IPS DF 4.7 (cell line): Measurements from ENCODE around the gene MARK3.

ENCODE experiments used
- DNase-seq: peaks from one replicate; pipeline ENCODE4 v3.0.0-alpha.2; 2013; ENCODE audit warnings: low spot score; ENCODE audit errors: extremely low read depth

The MARK3 gene

DNA sequence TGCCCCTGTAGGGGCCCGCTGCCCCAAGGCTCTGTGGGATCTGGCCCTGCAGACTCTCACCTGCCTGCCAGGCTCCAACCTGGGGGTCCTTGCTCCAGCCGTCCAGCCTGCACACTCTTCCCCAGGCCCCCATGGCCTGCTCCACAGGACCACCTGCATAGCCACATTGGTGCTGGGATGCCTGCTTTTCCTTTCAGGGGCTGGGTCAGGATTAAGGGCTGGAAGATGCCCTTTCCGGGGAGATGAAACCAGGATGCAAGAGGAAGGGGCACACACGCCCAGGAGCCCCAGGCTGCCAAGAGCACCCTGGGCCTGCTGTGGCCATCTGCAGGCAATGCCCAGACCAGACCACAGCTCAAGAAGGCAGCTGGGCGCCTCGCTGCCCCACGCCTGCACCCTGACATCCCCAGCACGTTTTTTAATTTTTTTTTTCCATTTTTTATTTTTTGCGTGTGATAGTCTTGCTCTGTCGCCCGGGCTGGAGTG, 162.3 kb downstream of the MARK3 start:
- DNase-seq: no peak

DNA sequence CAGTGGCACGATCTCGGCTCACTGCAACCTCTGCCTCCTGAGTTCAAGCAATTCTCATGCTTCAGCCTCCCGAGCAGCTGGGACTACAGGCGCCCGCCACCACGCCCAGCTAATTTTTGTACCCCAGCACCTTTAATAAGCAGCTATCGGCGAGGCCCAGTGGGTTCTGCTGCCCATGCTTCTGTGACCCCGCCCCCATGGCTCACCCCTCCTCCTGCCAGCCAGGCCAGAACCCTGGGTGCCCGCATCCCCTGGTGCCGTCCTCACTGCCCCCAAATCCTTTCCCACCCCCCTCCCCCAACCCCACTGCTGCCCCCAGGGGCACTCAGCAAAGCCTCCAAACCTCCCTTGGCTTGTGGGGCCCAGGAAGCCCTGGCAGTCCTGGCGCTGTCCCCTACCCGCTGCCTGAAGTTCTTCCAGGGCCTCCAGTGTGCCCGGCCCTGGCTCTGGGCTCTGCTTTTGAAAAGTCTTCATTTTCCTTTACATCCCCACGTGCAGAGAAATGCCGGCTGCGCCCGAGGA, 162.8 kb downstream of the MARK3 start:
- DNase-seq: no peak

DNA sequence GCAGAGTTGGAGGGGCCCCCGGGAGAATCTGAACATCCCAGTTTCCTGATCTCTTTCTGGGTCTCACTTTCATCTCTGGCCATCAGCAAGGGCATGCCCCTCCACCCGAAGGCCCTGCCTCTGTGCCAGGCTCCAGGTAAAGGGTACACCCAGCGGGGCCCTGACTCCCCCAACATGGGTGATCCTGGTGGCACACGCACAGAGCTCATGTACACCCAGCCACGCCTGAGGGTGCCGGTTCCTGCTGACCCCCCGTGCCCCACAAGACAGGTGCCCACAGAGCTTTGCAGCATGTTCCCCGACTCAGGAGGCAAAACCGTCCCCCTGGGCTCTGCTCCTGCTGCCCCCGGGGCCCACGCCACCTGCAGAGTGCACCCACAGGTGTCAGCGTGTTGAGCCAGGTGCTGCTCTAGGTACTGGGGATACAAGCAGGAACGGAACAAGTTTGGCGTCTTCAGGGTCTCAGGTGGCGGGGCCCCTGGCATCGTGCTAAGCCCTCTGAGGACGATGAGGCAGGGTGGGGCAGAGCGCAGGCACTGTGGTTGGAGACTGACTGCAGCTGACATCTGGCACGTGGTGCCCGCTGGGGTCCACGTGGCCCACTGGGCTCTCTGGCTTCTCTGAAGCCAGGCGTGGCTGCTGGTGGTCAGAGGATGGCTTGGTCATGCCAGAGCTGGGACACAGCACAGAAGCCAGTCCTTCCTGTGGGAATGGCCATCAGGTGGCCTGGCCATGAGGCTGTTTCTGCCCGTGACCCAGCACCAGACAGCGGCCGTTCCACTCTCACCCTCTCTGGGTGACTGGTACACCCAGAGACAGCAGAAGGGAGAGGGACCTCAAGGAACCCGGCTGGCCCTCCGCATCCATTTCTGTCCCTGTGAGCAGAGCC, 163.5 kb downstream of the MARK3 start:
- DNase-seq: no peak

DNA sequence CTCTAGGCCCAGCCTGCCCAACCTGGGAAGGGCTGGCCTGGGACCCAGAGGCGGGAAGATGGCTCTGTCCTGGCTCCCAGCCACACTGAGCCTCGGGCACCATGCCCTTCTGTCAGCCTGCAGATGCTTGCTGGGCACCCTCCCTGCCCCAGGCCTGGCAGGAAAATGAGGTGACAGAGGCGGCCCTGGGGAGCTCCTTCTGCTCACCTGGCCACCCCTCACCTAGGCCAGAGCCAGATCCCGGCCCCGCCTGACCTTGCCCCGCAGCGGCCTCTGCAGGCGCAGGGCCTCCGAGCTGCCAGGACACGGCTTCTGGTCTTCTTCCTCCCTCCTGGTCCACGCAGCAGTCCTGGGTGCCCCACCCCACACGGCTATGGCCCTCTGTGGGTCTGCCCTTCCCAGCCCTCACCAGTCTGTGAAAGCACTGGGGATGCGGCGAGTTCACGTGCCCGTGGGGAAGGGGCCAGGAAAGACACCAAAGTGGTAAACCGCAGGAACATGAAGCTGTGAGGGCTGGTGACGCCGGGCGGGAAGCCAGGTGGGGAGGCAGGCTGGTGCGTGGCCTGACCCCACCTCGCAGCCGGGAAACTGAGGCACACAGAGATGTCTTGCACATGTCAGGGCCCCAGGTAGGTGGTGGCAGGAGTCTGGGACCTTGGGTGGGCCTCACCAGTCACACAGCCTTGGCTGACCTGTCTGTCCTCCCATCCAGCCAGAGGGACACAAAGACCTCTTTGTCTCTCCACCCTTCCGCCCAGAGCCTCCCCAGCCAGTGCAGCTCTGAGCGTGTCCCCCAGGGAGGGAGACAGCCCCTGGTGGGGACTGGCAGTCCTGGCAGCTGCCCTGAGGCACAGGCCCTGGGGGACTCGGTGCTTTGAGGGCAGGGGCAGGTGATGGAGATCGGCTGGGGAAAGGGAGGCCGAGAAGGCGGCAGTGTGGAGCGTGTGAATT, 164.4 kb downstream of the MARK3 start:
- no peak for DNase-seq

DNA sequence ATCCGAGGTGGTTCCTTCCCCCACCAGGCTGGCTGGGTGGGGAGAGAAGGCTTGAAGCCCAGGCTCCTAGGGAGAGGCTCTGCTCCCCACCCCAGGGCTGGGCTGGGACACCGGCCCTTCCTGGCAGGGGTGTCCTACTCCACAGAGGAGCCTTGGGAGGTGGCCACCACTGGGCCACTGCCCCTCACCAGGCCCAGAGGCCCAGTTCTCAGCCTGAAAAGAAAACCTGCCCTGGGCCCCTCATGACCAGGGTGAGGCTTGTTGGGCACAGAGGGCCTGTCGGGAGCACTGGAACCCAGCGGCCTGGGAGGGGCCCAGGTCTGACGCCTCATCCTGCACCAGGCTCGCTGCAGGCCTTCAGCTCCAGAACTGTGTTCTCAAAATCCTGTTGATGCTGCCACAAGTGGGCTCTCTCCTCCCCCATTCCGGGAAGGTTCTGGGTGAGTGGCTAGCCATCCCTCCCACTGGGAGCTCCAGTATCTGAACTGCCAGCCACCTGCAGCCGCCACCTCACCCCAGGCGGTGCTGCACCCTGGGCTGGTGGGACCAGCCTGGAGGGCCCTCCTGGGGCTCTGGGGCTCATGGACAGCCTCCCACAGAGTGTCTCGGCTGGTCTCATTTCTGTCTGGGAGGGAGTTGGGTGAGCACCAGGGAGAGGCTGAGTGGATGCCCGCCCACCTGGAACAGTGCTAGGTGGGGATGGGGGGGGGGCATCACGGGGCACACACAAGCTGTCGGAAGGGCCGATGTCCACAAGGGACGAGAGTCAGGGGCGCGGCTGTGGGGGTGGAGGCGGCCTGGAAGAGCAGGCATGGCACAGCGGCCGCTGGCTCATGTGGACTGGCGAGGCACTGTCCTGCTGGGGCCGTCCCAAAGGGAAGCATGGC, 165.5 kb downstream of the MARK3 start:
- DNase-seq: no peak

- DNase-seq: no peak
These were observed 166.1 kb downstream of the MARK3 start for GRCh38 chr14:103551338-103551762.

DNA sequence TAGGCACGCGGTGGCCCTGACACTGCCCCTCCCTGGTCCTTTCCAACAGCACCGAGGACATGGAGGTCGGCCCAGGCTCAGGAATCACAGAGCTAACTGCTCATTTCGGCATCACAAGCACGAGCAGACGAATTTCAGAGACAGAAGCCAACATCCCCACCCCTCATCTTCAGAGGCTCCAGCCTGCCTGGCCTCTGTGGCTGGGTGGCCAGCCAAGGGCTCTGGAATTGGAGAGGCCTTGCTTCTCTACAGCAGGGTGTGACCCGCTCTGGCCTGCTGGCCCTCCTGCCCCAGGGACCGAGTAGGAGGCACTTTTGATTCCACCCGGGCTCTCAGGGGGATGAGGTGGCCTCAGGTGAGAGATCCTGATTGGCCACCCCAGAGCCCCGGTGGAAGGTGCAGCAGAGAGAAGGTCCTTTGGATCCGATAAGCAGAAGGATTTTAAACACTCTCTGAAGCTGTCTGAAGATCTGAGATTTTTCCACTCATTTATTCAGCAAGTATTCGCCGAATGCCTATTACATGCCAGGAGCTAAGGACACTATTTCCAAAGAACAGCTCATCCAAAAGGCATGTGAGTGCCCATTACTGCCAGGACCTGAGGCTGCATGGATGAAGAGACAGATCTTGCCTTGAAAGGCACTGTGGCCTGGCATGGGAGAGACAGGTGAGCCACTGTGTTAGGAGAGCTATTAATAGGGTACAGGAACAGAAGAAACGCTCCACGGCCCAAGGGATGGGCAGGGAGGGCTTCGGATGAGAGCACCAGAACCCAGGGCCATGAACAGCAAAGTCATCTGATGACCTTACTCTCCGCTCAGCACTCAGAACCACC, 167.0 kb downstream of the MARK3 start:
- no peak for DNase-seq

DNA sequence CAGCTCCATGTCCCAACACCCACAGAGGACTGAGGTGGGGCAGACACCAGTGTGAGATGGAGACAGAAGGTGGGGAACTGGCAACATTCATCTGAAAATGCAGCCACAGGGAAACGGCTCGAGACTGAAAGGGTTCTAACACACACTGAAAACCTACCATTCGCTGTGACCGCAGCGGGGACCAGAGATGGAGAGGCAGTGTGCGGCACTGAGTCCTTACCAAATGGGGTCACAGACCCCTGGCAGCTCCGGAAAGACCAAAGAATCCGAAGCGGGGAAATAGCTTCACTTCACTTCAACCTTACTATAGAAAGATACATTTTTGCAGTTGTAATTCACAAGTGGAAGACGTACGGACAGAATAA, 167.6 kb downstream of the MARK3 start:
- no peak for DNase-seq
